Naive B cell (primary cell): ENCODE results near the gene ZNF574. TPM values are rescaled to one million over a fixed set of nuclear protein-coding genes. Genes with fewer than 3 reads are reported as not detected.

Experiments used
- polyA plus RNA-seq, 6 donors: library from polyadenylated mRNA; unstranded; fragments of 300-500 nt; fragmentation: Illumina TruSeq; gene quantifications; one replicate each; pipeline ENCODE4 v1.2.3, GENCODE V29; 2021; ENCODE audit warnings: low read depth in 6 of 6

ZNF574 gene
- polyA plus RNA-seq, 6 donors from 2014 or later = 6.0 to 27.0 (median 12.2) TPM

Other genes with a start within 250 kb of the ZNF574 start
- gene LYPD4, start 231.5 kb upstream of the ZNF574 start, polyA plus RNA-seq = not detected
- gene DMRTC2, start 231.1 kb upstream of the ZNF574 start, polyA plus RNA-seq = not detected
- gene RPS19, start 215.9 kb upstream of the ZNF574 start, polyA plus RNA-seq = 1,000 to 10,000 TPM; 4,276 to 8,441 (median 6,198) TPM
- gene CD79A, start 198.9 kb upstream of the ZNF574 start, polyA plus RNA-seq = 1,000 to 10,000 TPM; 3,426 to 4,601 (median 4,008) TPM
- 100 to 1,000 TPM; 110 to 220 (median 122) TPM for gene ARHGEF1, start 193.0 kb upstream of the ZNF574 start, polyA plus RNA-seq
- gene ERFL, start 147.7 kb upstream of the ZNF574 start, polyA plus RNA-seq = not detected
- gene RABAC1, start 116.8 kb upstream of the ZNF574 start, polyA plus RNA-seq = 100 to 1,000 TPM; 218 to 268 (median 245) TPM
- gene ATP1A3, start 81.9 kb upstream of the ZNF574 start, polyA plus RNA-seq = 1 to 10 TPM in 1 of 6 donors, under 1 TPM in 4, not detected in 1; 0.29 to 1.1 (median 0.45) TPM
- not detected for gene GRIK5, start 6.0 kb upstream of the ZNF574 start, polyA plus RNA-seq
- gene POU2F2, start 56.3 kb downstream of the ZNF574 start, polyA plus RNA-seq = 10 to 100 TPM; 16.5 to 96.9 (median 24.0) TPM
- 100 to 1,000 TPM; 127 to 150 (median 140) TPM for gene DEDD2, start 141.5 kb downstream of the ZNF574 start, polyA plus RNA-seq
- gene ZNF526, start 144.1 kb downstream of the ZNF574 start, polyA plus RNA-seq = 1 to 10 TPM in 5 of 6 donors, not detected in 1; 4.0 to 8.6 (median 5.1) TPM
- 10 to 100 TPM; 11.7 to 30.9 (median 18.3) TPM for gene GSK3A, start 166.4 kb downstream of the ZNF574 start, polyA plus RNA-seq
- 1 to 10 TPM in 5 of 6 donors, under 1 TPM in 1; 0.68 to 8.2 (median 3.8) TPM for gene ERF, start 179.0 kb downstream of the ZNF574 start, polyA plus RNA-seq
- gene CIC, start 193.1 kb downstream of the ZNF574 start, polyA plus RNA-seq = 1 to 10 TPM in 5 of 6 donors, under 1 TPM in 1; 0.05 to 5.3 (median 2.1) TPM
- under 1 TPM in 3 of 6 donors, not detected in 3; 0.25 to 0.51 (median 0.34) TPM for gene PRR19, start 226.0 kb downstream of the ZNF574 start, polyA plus RNA-seq
- 10 to 100 TPM; 12.3 to 25.9 (median 24.4) TPM for gene PAFAH1B3, start 226.5 kb downstream of the ZNF574 start, polyA plus RNA-seq
- not detected for gene TMEM145, start 237.1 kb downstream of the ZNF574 start, polyA plus RNA-seq
- 1 to 10 TPM in 1 of 6 donors, under 1 TPM in 4, not detected in 1; 0.34 to 1.5 (median 0.45) TPM for gene MEGF8, start 249.5 kb downstream of the ZNF574 start, polyA plus RNA-seq